ENCODE measurements around the gene VCL.
"Not testable (repeated sequence)": the region's sequence is repeated elsewhere in the genome, so short reads cannot be mapped to it uniquely, and the experiment has no call there.

VCL gene

GRCh38 chr10:74113546-74113945, 115.6 kb downstream of the VCL start:
- no peak for DNase-seq

GRCh38 chr10:74114041-74114448, 116.1 kb downstream of the VCL start:
- no peak for DNase-seq

- no peak for DNase-seq
Measured at GRCh38 chr10:74117738-74118137, 119.8 kb downstream of the VCL start.

- DNase-seq: no peak
Measured at GRCh38 chr10:74118804-74119203, 120.9 kb downstream of the VCL start.

- DNase-seq: no peak
Measured at GRCh38 chr10:74120911-74121310, 123.0 kb downstream of the VCL start.

GRCh38 chr10:74121368-74121767, 123.5 kb downstream of the VCL start:
- DNase-seq: no peak

- DNase-seq: no peak
Measured at GRCh38 chr10:74122060-74122459, 124.1 kb downstream of the VCL start.

GRCh38 chr10:74123081-74123480, 125.2 kb downstream of the VCL start:
- DNase-seq: no peak

- no peak for DNase-seq
Measured at GRCh38 chr10:74133923-74134820, 136.3 kb downstream of the VCL start.

GRCh38 chr10:74135452-74135851, 137.5 kb downstream of the VCL start:
- no peak for DNase-seq

GRCh38 chr10:74137992-74138391, 140.1 kb downstream of the VCL start:
- no peak for DNase-seq

GRCh38 chr10:74138596-74138995, 140.7 kb downstream of the VCL start:
- DNase-seq: not testable (repeated sequence)

- DNase-seq: no peak
Measured at GRCh38 chr10:74139981-74140380, 142.1 kb downstream of the VCL start.

- DNase-seq: no peak
Measured at GRCh38 chr10:74140553-74140952, 142.6 kb downstream of the VCL start.

- no peak for DNase-seq
Measured at GRCh38 chr10:74145133-74145532, 147.2 kb downstream of the VCL start.

- DNase-seq: not testable (repeated sequence)
Measured at GRCh38 chr10:74146980-74147379, 149.1 kb downstream of the VCL start.

GRCh38 chr10:74150204-74150989, 152.5 kb downstream of the VCL start, which contains the start of gene AP3M1:
TSS of gene AP3M1 (minus strand) at chr10:74150828. CDS start at chr10:74138379, 12,449 bp downstream.
- DNase-seq: peak; percentile 70

GRCh38 chr10:74150990-74151878, 153.3 kb downstream of the VCL start, which contains the start of gene ADK:
TSS of gene ADK (plus strand) at chr10:74151221. CDS start at chr10:74151279, 58 bp downstream.
- peak; percentile 98 for DNase-seq

- DNase-seq: no peak
Measured at GRCh38 chr10:74151879-74152722, 154.2 kb downstream of the VCL start.

- no peak for DNase-seq
Measured at GRCh38 chr10:74153123-74153522, 155.2 kb downstream of the VCL start.

GRCh38 chr10:74153676-74154075, 155.8 kb downstream of the VCL start:
- DNase-seq: no peak

GRCh38 chr10:74156919-74157289, 159.0 kb downstream of the VCL start:
- no peak for DNase-seq
